HCT116 (cell line): ENCODE measurements around the gene CREG1. TPM values are rescaled to one million over a fixed set of nuclear protein-coding genes. Genes with fewer than 3 reads are reported as not detected.

Experiments
- ATAC-seq: fragments of 200-7000 bp; cut with Tn5 transposase; 2 replicates; pipeline ENCODE4 v1.9.1; 2020; ENCODE audit warnings: mild to moderate bottlenecking, moderate library complexity
- BruUV-seq: library from RNA; stranded (reverse); fragments of 400-500 nt; replicated peaks from 2 replicates; lab custom pipeline; 2021; lab: Mats Ljungman, UMichigan
- CTCF ChIA-PET: fragments of 300-600 bp; sonication (Branson Sonifier 250); formaldehyde crosslinking; loops from one replicate; lab custom pipeline; 2021; ENCODE audit warnings: antibody characterized with exemption; lab: Charles Lee
- POLR2A ChIA-PET: fragments of 300-600, 350-600 bp; sonication (Branson Sonifier 250); formaldehyde crosslinking; loops from one replicate; lab custom pipeline; 2021; ENCODE audit warnings: antibody characterized with exemption; lab: Charles Lee
- RAD21 ChIA-PET, 2 experiments: fragments of 300-600 bp; sonication (Branson Sonifier 250); formaldehyde crosslinking; loops; one replicate each; lab custom pipeline; 2023; ENCODE audit warnings: low total read pairs in 2 of 2; ENCODE audit not compliant: uncharacterized antibody in 2 of 2, unreplicated experiment in 2 of 2, low non-redundant PET in 1 of 2; lab: Charles Lee
- DNase-seq: peaks from one replicate; pipeline ENCODE4 v3.0.0-alpha.2; 2010; ENCODE audit warnings: low read depth, low spot score
- H2AFZ ChIP-seq: fragments of 200-600 bp; shearing (Covaris generic), sonication (generic); 2 replicates; pipeline ENCODE4 v1.6.1; 2017; ENCODE audit warnings: low read depth, mixed run types, mixed read lengths, antibody characterized with exemption, low read length; ENCODE audit not compliant: poor library complexity, severe bottlenecking
- H3K27ac ChIP-seq: 2 replicates; pipeline ENCODE4 v1.5.1; 2012; ENCODE audit warnings: low read depth, low read length
- H3K27me3 ChIP-seq: fragments of 200-600 bp; sonication (generic); 2 replicates; pipeline ENCODE4 v1.6.1; 2016; ENCODE audit warnings: mixed run types, low read length, mixed read lengths; ENCODE audit not compliant: insufficient read depth
- H3K36me3 ChIP-seq, 2 experiments: fragments of 200-500 bp in 1 of 2; fragments of 200-600 bp in 1 of 2; sonication (Bioruptor generic) in 1 of 2; sonication (generic) in 1 of 2; 2 replicates each; pipeline versions ENCODE4 v1.5.1 to v1.6.1; 2014 to 2016; ENCODE audit warnings: low read length in 2 of 2, inconsistent platforms in 1 of 2, mixed read lengths in 1 of 2, mixed run types in 1 of 2; ENCODE audit not compliant: insufficient read depth in 2 of 2, control insufficient read depth in 1 of 2
- H3K4me1 ChIP-seq, 2 experiments: fragments of 200-600 bp in 1 of 2; sonication (generic) in 1 of 2; 2 replicates each; pipeline versions ENCODE4 v1.5.1 to v1.6.1; 2012 to 2017; ENCODE audit warnings: low read length in 2 of 2, inconsistent platforms in 1 of 2, mild to moderate bottlenecking in 1 of 2, mixed read lengths in 1 of 2, mixed run types in 1 of 2, moderate library complexity in 1 of 2; ENCODE audit not compliant: insufficient read depth in 2 of 2, control insufficient read depth in 1 of 2
- H3K4me2 ChIP-seq: fragments of 200-600 bp; sonication (generic); 2 replicates; pipeline ENCODE4 v1.6.1; 2017; ENCODE audit warnings: mixed run types, low read length, mixed read lengths
- H3K4me3 ChIP-seq, 2 experiments: fragments of 200-600 bp in 1 of 2; sonication (generic) in 1 of 2; replicated peaks in 1 of 2; 2 replicates each; pipeline ENCODE4 v1.5.1; 2011 to 2016; ENCODE audit warnings: low read length in 2 of 2, control low read depth in 1 of 2, low read depth in 1 of 2, mild to moderate bottlenecking in 1 of 2, mixed read lengths in 1 of 2, mixed run types in 1 of 2
- H3K79me2 ChIP-seq: fragments of 200-600 bp; sonication (generic); 2 replicates; pipeline ENCODE4 v1.6.1; 2017; ENCODE audit warnings: mild to moderate bottlenecking, mixed run types, low read length, moderate library complexity, mixed read lengths; ENCODE audit not compliant: insufficient read depth
- H3K9ac ChIP-seq: fragments of 200-600 bp; sonication (generic); 2 replicates; pipeline ENCODE4 v1.6.1; 2016; ENCODE audit warnings: low read length, mixed read lengths
- H3K9me2 ChIP-seq: fragments of 200-600 bp; sonication (generic), shearing (Covaris generic); 2 replicates; pipeline ENCODE4 v1.6.1; 2017; ENCODE audit warnings: mixed run types, mild to moderate bottlenecking, moderate library complexity; ENCODE audit not compliant: insufficient read depth
- H3K9me3 ChIP-seq, 2 experiments: fragments of 200-500 bp in 1 of 2; fragments of 200-600 bp in 1 of 2; sonication (Bioruptor generic) in 1 of 2; sonication (generic) in 1 of 2; 2 replicates each; pipeline ENCODE4 v1.6.1; 2014 to 2017; ENCODE audit warnings: low read length in 2 of 2, mixed read lengths in 2 of 2, inconsistent platforms in 1 of 2, low read depth in 1 of 2, mild to moderate bottlenecking in 1 of 2, mixed run types in 1 of 2, moderate library complexity in 1 of 2; ENCODE audit not compliant: control insufficient read depth in 1 of 2, insufficient read depth in 1 of 2
- H4K20me1 ChIP-seq: fragments of 200-600 bp; sonication (generic), shearing (Covaris generic); 2 replicates; pipeline ENCODE4 v1.6.1; 2017; ENCODE audit warnings: mixed run types, mild to moderate bottlenecking, moderate library complexity; ENCODE audit not compliant: insufficient read depth
- CBX3 ChIP-seq: IDR thresholded peaks from 2 replicates; pipeline ENCODE4 v1.6.1; 2012; ENCODE audit warnings: low read depth
- CEBPB ChIP-seq: IDR thresholded peaks from 2 replicates; pipeline ENCODE4 v1.6.1; 2012; ENCODE audit warnings: low read depth
- CTCF ChIP-seq, 3 experiments: fragments of 200-600 bp in 1 of 3; sonication (generic) in 1 of 3; IDR thresholded peaks in 2 of 3; conservative IDR thresholded peaks in 1 of 3; 2 replicates each; pipeline ENCODE4 v1.5.1; 2012 to 2017; ENCODE audit warnings: low read depth in 2 of 3, low read length in 2 of 3, antibody characterized with exemption in 1 of 3, borderline replicate concordance in 1 of 3, control low read depth in 1 of 3, mild to moderate bottlenecking in 1 of 3, mixed read lengths in 1 of 3, mixed run types in 1 of 3, moderate library complexity in 1 of 3; ENCODE audit not compliant: insufficient read depth in 1 of 3
- EGR1 ChIP-seq: IDR thresholded peaks from 2 replicates; pipeline ENCODE4 v1.6.1; 2012; ENCODE audit warnings: low read depth
- ELF1 ChIP-seq: IDR thresholded peaks from 2 replicates; pipeline ENCODE4 v1.6.1; 2012; ENCODE audit warnings: low read depth, borderline replicate concordance
- EZH2 ChIP-seq: fragments of 200-600 bp; sonication (generic); IDR thresholded peaks from 2 replicates; pipeline ENCODE4 v1.6.1; 2017; ENCODE audit warnings: antibody characterized with exemption, mixed run types
- EZH2phosphoT487 ChIP-seq: fragments of 200-600 bp; IDR thresholded peaks from 2 replicates; pipeline ENCODE4 v1.6.1; 2018; ENCODE audit warnings: antibody characterized with exemption, borderline replicate concordance
- JUND ChIP-seq: IDR thresholded peaks from 2 replicates; pipeline ENCODE4 v1.6.1; 2012
- POLR2AphosphoS5 ChIP-seq: IDR thresholded peaks from 2 replicates; pipeline ENCODE4 v1.6.1; 2011; ENCODE audit warnings: mild to moderate bottlenecking, low read depth, low read length, moderate library complexity
- RAD21 ChIP-seq: IDR thresholded peaks from 2 replicates; pipeline ENCODE4 v1.6.1; 2012; ENCODE audit warnings: low read depth, mild to moderate bottlenecking
- REST ChIP-seq: IDR thresholded peaks from 2 replicates; pipeline ENCODE4 v1.6.1; 2012; ENCODE audit warnings: low read depth
- SIN3A ChIP-seq: IDR thresholded peaks from 2 replicates; pipeline ENCODE4 v1.6.1; 2012; ENCODE audit warnings: low read depth
- SP1 ChIP-seq: IDR thresholded peaks from 2 replicates; pipeline ENCODE4 v1.6.1; 2012; ENCODE audit warnings: low read depth
- SRF ChIP-seq: IDR thresholded peaks from 2 replicates; pipeline ENCODE4 v1.6.1; 2012; ENCODE audit warnings: low read depth
- YY1 ChIP-seq: IDR thresholded peaks from 2 replicates; pipeline ENCODE4 v1.6.1; 2011; ENCODE audit warnings: low read length, low read depth, moderate library complexity, mild to moderate bottlenecking; ENCODE audit not compliant: insufficient replicate concordance; ENCODE audit errors: extremely low read depth
- ZBTB33 ChIP-seq: IDR thresholded peaks from 2 replicates; pipeline ENCODE4 v1.6.1; 2011; ENCODE audit warnings: mild to moderate bottlenecking, low read length, moderate library complexity; ENCODE audit not compliant: insufficient replicate concordance; ENCODE audit errors: extremely low read depth
- ZFX ChIP-seq: fragments of 450-650 bp; IDR thresholded peaks from 2 replicates; pipeline ENCODE4 v1.6.1; 2017
- ZNF274 ChIP-seq: fragments of 200-500 bp; sonication (Bioruptor generic); IDR thresholded peaks from 2 replicates; pipeline ENCODE4 v1.6.1; 2014; ENCODE audit warnings: mild to moderate bottlenecking, low read depth, low read length, inconsistent platforms
- intact Hi-C: fragments of 100-400 bp; cut with micrococcal nuclease; formaldehyde crosslinking; loops from 2 replicates; pipeline ENCODE4 v1.10.0; 2022
- total RNA-seq: library from RNA; stranded (reverse); gene quantifications from one replicate; pipeline ENCODE4 v1.2.1, GENCODE V29; 2021; ENCODE audit not compliant: unreplicated experiment
- TF ChIP-seq, protein P1 (sequence below): IDR thresholded peaks from 2 replicates; pipeline ENCODE4 v1.6.1; 2012

Gene CREG1
- total RNA-seq, 1 experiment from 2014 or later, result 55.7 TPM

- BruUV-seq, result no TSS peak
- ATAC-seq, result peak; percentile 54
- intact Hi-C loops, result loop anchor here (1.0 to 5.0 kb wide), 4 partner anchors 91 to 618 kb away; partner anchors contain the start of gene POU2F1
- ChIA-PET RAD21 (interaction anchor here in 1 of 2 experiments (1.6 kb wide), 1 partner anchor 78 kb away, joined by 3 read pairs; no protein-coding TSS in a partner anchor), POLR2A (interaction anchor here (1.6 kb wide), 1 partner anchor 265 kb away, joined by 4 read pairs; no protein-coding TSS in a partner anchor), CTCF (interaction anchor here (0.6 to 1.6 kb wide), 8 partner anchors 8 to 474 kb away, joined by 3 to 6 read pairs (median 3); partner anchors contain the start of gene CREG1)
- H4K20me1 ChIP-seq, result no peaks in the 10 kb centered on the region
- no peaks in the 10 kb centered on the region; the same call in 1 of the 2 replicates for H3K27me3 ChIP-seq
- H3K36me3 ChIP-seq, result no peaks in the 10 kb centered on the region
- H3K9me2 ChIP-seq, result no peaks in the 10 kb centered on the region
- no peaks in the 10 kb centered on the region for H3K4me1 ChIP-seq
- no peaks in the 10 kb centered on the region for H3K9me3 ChIP-seq
- no peak overlapping the region for H2AFZ ChIP-seq
- H3K9ac ChIP-seq, result no peak overlapping the region
- no peak for DNase-seq
- TF ChIP-seq SP1, result no peak
- no peak for TF ChIP-seq ZNF274
- TF ChIP-seq CTCF (IDR thresholded peaks at IDR 0.05 in 2 of 3, conservative IDR thresholded peaks at IDR 0.05 in 1 of 3; ENCODE audit: borderline replicate concordance in 1 of 3, insufficient read depth in 1 of 3, low read depth in 2 of 3, low read length in 2 of 3), result no peak
- TF ChIP-seq ZFX, result no peak
- no peak for TF ChIP-seq ELF1
- TF ChIP-seq YY1, result no peak
- TF ChIP-seq POLR2AphosphoS5, result no peak
- no peak for TF ChIP-seq SRF
- no peak for TF ChIP-seq EZH2
- TF ChIP-seq CBX3, result no peak
- no peak for TF ChIP-seq EZH2phosphoT487
- no peak for TF ChIP-seq CEBPB
- no peak for TF ChIP-seq JUND
- TF ChIP-seq EGR1, result no peak
- TF ChIP-seq, protein P1, sequence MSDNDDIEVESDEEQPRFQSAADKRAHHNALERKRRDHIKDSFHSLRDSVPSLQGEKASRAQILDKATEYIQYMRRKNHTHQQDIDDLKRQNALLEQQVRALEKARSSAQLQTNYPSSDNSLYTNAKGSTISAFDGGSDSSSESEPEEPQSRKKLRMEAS, result no peak
- no peak for TF ChIP-seq RAD21
- no peak for TF ChIP-seq ZBTB33
- TF ChIP-seq REST, result no peak
- no peak for TF ChIP-seq SIN3A
- no peak overlapping the region for H3K4me3 ChIP-seq
- H3K4me2 ChIP-seq, result no peak overlapping the region
- H3K27ac ChIP-seq, result no peak overlapping the region
- H3K79me2 ChIP-seq, result no peaks in the 10 kb centered on the region
These were observed 20.4 kb downstream of the CREG1 start for GRCh38 chr1:167532964-167533824.
